ENCODE data around the gene MSRB2. TPM values are rescaled to one million over a fixed set of nuclear protein-coding genes. Genes with fewer than 3 reads are reported as not detected.

Gene MSRB2
- total and polyA plus RNA-seq, 2 donors (not counting 1 experiment from before 2014, with no cell fraction given), result 1.5 to 3.0 TPM

GRCh38 chr10:23060918-23061317 is 34.5 kb upstream of the MSRB2 start:
- CTCF ChIA-PET, result no interaction called here
- intact Hi-C loops (cut with micrococcal nuclease), result no loop called here

More at GRCh38 chr10:23060918-23061317, 34.5 kb upstream of the MSRB2 start:
- POLR2A ChIA-PET, result no interaction called here
- Mint-ChIP-seq H3K4me1 (no peaks in the 10 kb centered on the region), H3K27me3 (peaks cover 33% of the 10 kb centered on the region), H3K4me3 (no peak overlapping the region), H3K27ac (no peak overlapping the region), H3K9me3 (ENCODE audit: insufficient read depth) (peaks cover 2% of the 10 kb centered on the region)
- Histone ChIP-seq H3K9ac (ENCODE audit: low read length) (no peak overlapping the region), H3K9me3 (ENCODE audit: control extremely low read depth in 1 of 3, control insufficient read depth in 2 of 3, insufficient read depth in 1 of 3, low read length in 2 of 3) (peaks cover 0 to 2% (median 0%) of the 10 kb centered on the region in 3 donors), H3K27ac (ENCODE audit: low read length in 2 of 2) (no peak overlapping the region), H3K4me2 (replicated peaks; ENCODE audit: low read depth, low read length, poor library complexity, severe bottlenecking) (no peak overlapping the region), H3K4me1 (ENCODE audit: control insufficient read depth in 2 of 2, insufficient read depth in 2 of 2, low read length in 2 of 2) (no peaks in the 10 kb centered on the region), H3K27me3 (replicated peaks in 1 of 4; ENCODE audit: control extremely low read depth in 1 of 4, control insufficient read depth in 3 of 4, insufficient read depth in 4 of 4, low read length in 3 of 4) (peaks cover 0 to 8% (median 0%) of the 10 kb centered on the region in 4 experiments), H3K4me3 (ENCODE audit: control extremely low read depth in 1 of 5, extremely low read depth in 1 of 5, insufficient read depth in 1 of 5, low read depth in 2 of 5, low read length in 4 of 5) (no peak overlapping the region), H3K79me2 (ENCODE audit: control insufficient read depth, insufficient read depth, low read length) (no peaks in the 10 kb centered on the region), H4K20me1 (ENCODE audit: control insufficient read depth, insufficient read depth, low read length, poor library complexity, severe bottlenecking) (no peaks in the 10 kb centered on the region), H2AFZ (ENCODE audit: insufficient read depth, low read depth, low read length, poor library complexity, severe bottlenecking) (no peak overlapping the region), H3K36me3 (replicated peaks in 1 of 2; ENCODE audit: control extremely low read depth in 1 of 2, control insufficient read depth in 1 of 2, extremely low read depth in 1 of 2, insufficient read depth in 2 of 2, low read length in 1 of 2) (no peaks in the 10 kb centered on the region)
- WGBS (ENCODE audit: insufficient coverage), result no CpG with 5 or more reads among the region's 2 CpGs
- ATAC-seq (ENCODE audit: low read depth) (no peak), DNase-seq (no peak)
- no peak for TF ChIP-seq CTCF (IDR thresholded peaks at IDR 0.05)
- no peak for TF ChIP-seq EZH2 (IDR thresholded peaks at IDR 0.05; ENCODE audit: borderline replicate concordance, insufficient read depth, low read depth, low read length, poor library complexity, severe bottlenecking)
